CD8-positive, alpha-beta memory T cell (primary cell): ENCODE measurements around the gene GRIA3. TPM values are rescaled to one million over a fixed set of nuclear protein-coding genes. Genes with fewer than 3 reads are reported as not detected.

Experiments used
- CTCF ChIA-PET: fragments of 350-600 bp; sonication (Branson Sonifier 250); formaldehyde crosslinking; loops from one replicate; lab custom pipeline; 2021; ENCODE audit warnings: antibody characterized with exemption; lab: Charles Lee
- POLR2A ChIA-PET: fragments of 350-600 bp; sonication (Branson Sonifier 250); formaldehyde crosslinking; loops from one replicate; lab custom pipeline; 2021; ENCODE audit warnings: antibody characterized with exemption; lab: Charles Lee
- DNase-seq, 5 donors: peaks; one replicate each; pipeline versions ENCODE4 v3.0.0 to v3.0.0-alpha.2; 2020 to 2022; ENCODE audit warnings: mixed read lengths in 1 of 5
- H3K27ac ChIP-seq: one replicate; pipeline ENCODE4 v1.7.0; 2013; ENCODE audit warnings: low read depth, mild to moderate bottlenecking, low read length, moderate library complexity
- H3K27me3 ChIP-seq: 2 replicates; pipeline ENCODE4 v1.7.0; 2013; ENCODE audit warnings: low read length, mild to moderate bottlenecking; ENCODE audit not compliant: insufficient read depth, poor library complexity, severe bottlenecking
- H3K36me3 ChIP-seq: 2 replicates; pipeline ENCODE4 v1.7.0; 2013; ENCODE audit warnings: mild to moderate bottlenecking, low read length, moderate library complexity; ENCODE audit not compliant: insufficient read depth
- H3K4me1 ChIP-seq: 2 replicates; pipeline ENCODE4 v1.7.0; 2013; ENCODE audit warnings: mild to moderate bottlenecking, low read length, moderate library complexity; ENCODE audit not compliant: insufficient read depth
- H3K4me3 ChIP-seq: 2 replicates; pipeline ENCODE4 v1.7.0; 2013; ENCODE audit warnings: mild to moderate bottlenecking, low read length
- H3K9me3 ChIP-seq: 2 replicates; pipeline ENCODE4 v1.7.0; 2013; ENCODE audit warnings: mild to moderate bottlenecking, low read length
- H3K27ac Mint-ChIP-seq, 8 donors: one replicate each; pipeline ENCODE4 v1.8.0; 2020 to 2021; ENCODE audit warnings: mixed read lengths in 8 of 8, mild to moderate bottlenecking in 6 of 8, inconsistent platforms in 3 of 8, moderate library complexity in 3 of 8
- H3K27me3 Mint-ChIP-seq, 2 donors: one replicate each; pipeline ENCODE4 v1.8.0; 2020 to 2021; ENCODE audit warnings: mixed read lengths in 2 of 2, mild to moderate bottlenecking in 1 of 2, moderate library complexity in 1 of 2
- H3K36me3 Mint-ChIP-seq, 3 donors: one replicate each; pipeline ENCODE4 v1.8.0; 2020 to 2021; ENCODE audit warnings: mixed read lengths in 3 of 3, inconsistent platforms in 1 of 3, mild to moderate bottlenecking in 1 of 3
- H3K4me1 Mint-ChIP-seq, 3 donors: one replicate each; pipeline ENCODE4 v1.8.0; 2020 to 2021; ENCODE audit warnings: mixed read lengths in 3 of 3, inconsistent platforms in 1 of 3, mild to moderate bottlenecking in 1 of 3
- H3K4me3 Mint-ChIP-seq, 7 donors: one replicate each; pipeline ENCODE4 v1.8.0; 2020 to 2021; ENCODE audit warnings: mixed read lengths in 7 of 7, mild to moderate bottlenecking in 6 of 7, moderate library complexity in 4 of 7, inconsistent platforms in 2 of 7
- H3K9me3 Mint-ChIP-seq, 5 donors: one replicate each; pipeline ENCODE4 v1.8.0; 2020 to 2022; ENCODE audit warnings: mixed read lengths in 5 of 5, mild to moderate bottlenecking in 3 of 5, moderate library complexity in 2 of 5, inconsistent platforms in 1 of 5
- polyA plus RNA-seq: library from polyadenylated mRNA; unstranded; fragments of 300-500 nt; fragmentation: Illumina TruSeq; gene quantifications from one replicate; pipeline ENCODE4 v1.2.3, GENCODE V29; 2021
- total RNA-seq, 2 experiments: library from RNA; stranded (reverse); gene quantifications; one replicate each; pipeline ENCODE4 v1.2.3, GENCODE V29; 2021

The GRIA3 gene
- total and polyA plus RNA-seq, 3 experiments from 2014 or later: 0.16 TPM; not detected in 2

- CTCF ChIA-PET: no interaction called here
These were observed 16.5 kb upstream of the GRIA3 start for GRCh38 chrX:123167621-123168020.

DNA sequence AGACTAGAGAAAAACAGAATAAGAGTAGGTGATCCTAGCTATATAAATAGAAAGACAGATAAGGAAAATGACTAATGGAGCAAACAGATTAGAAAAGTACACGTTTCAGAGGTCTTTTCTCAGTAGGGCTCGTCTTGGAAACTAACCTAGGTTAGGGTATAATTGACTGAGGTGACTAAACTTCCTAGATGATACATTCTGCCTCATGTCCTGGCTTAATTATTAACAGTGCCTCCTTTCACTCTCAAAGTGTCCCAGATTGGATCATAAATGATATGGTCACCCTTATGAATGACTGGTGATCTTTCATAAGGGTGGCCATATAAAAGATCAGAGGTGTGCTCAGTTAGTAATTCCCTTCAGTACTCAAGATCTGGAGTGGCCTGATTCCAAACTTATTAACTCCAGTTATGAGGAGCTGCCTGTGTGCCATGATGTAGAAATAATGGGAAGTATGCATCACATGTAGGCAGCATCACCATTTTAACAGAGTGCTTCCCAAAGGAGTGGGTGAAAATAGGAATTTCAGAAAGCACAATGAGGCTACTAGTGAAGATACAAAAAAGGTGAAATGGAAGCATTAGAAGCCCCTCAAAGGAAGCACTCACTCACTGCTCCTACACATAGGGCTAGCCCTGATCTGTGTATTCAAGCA is 14.7 kb upstream of the GRIA3 start:
- H3K36me3 Mint-ChIP-seq: no peaks in the 10 kb centered on the region
- H3K27me3 ChIP-seq: no peaks in the 10 kb centered on the region
- H3K9me3 Mint-ChIP-seq: peaks cover 0 to 3% (median 0%) of the 10 kb centered on the region in 5 donors

More at GRCh38 chrX:123167621-123168020, 16.5 kb upstream of the GRIA3 start:
- Mint-ChIP-seq H3K36me3 (no peaks in the 10 kb centered on the region), H3K4me3 (no peak overlapping the region), H3K27ac (no peak overlapping the region), H3K9me3 (peaks cover 0 to 5% (median 0%) of the 10 kb centered on the region in 5 donors), H3K4me1 (no peaks in the 10 kb centered on the region), H3K27me3 (peaks cover 0 to 7% of the 10 kb centered on the region in 2 donors)
- POLR2A ChIA-PET: no interaction called here
- DNase-seq: no peak
- H3K27ac ChIP-seq: no peak overlapping the region
- H3K4me1 ChIP-seq: no peaks in the 10 kb centered on the region
- no peak overlapping the region for H3K4me3 ChIP-seq
- H3K27me3 ChIP-seq: no peaks in the 10 kb centered on the region
- no peaks in the 10 kb centered on the region for H3K9me3 ChIP-seq
- H3K36me3 ChIP-seq: no peaks in the 10 kb centered on the region

DNA sequence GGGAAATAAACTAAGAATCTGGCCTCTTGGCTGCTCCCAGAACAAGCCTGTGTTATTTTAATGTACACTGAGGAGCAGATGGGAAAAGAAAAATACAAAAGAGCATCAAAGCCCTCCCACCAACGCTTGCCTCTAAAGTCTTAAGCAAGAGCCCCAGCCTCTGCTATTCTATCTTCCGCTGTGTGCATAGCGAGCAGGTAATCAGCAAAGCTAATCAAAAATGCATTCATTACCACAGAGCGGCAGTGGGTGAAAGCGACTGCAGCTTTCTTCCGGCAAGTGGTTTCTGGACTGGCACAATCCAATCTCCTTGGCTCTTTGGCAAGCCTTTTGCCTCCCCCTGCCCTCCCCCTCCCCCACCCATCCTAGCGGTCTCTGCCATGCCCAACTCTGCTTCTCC is 13.5 kb upstream of the GRIA3 start:
- Mint-ChIP-seq H3K27ac (no peak overlapping the region), H3K4me1 (peaks cover 0 to 4% (median 0%) of the 10 kb centered on the region in 3 donors), H3K9me3 (peaks cover 0 to 3% (median 0%) of the 10 kb centered on the region in 5 donors), H3K4me3 (no peak overlapping the region), H3K36me3 (no peaks in the 10 kb centered on the region), H3K27me3 (peaks cover 0 to 7% of the 10 kb centered on the region in 2 donors)
- Histone ChIP-seq H3K9me3 (no peaks in the 10 kb centered on the region), H3K27me3 (no peaks in the 10 kb centered on the region), H3K27ac (no peak overlapping the region), H3K4me1 (no peaks in the 10 kb centered on the region), H3K4me3 (no peak overlapping the region), H3K36me3 (no peaks in the 10 kb centered on the region)
- no peak for DNase-seq
- ChIA-PET POLR2A (no interaction called here), CTCF (no interaction called here)

More for the DNA sequence above, 14.7 kb upstream of the GRIA3 start:
- Histone ChIP-seq H3K36me3 (no peaks in the 10 kb centered on the region), H3K4me3 (no peak overlapping the region), H3K27ac (no peak overlapping the region), H3K4me1 (no peaks in the 10 kb centered on the region), H3K9me3 (no peaks in the 10 kb centered on the region)
- no peak for DNase-seq
- Mint-ChIP-seq H3K27me3 (peaks cover 0 to 7% of the 10 kb centered on the region in 2 donors), H3K4me3 (no peak overlapping the region), H3K27ac (no peak overlapping the region), H3K4me1 (no peaks in the 10 kb centered on the region)
- POLR2A ChIA-PET: no interaction called here
- CTCF ChIA-PET: no interaction called here

- no peak for DNase-seq
- Mint-ChIP-seq H3K36me3 (no peaks in the 10 kb centered on the region), H3K27me3 (peaks cover 0 to 8% of the 10 kb centered on the region in 2 donors), H3K4me3 (no peak overlapping the region), H3K4me1 (peaks cover 0 to 4% (median 0%) of the 10 kb centered on the region in 3 donors), H3K9me3 (peaks cover 0 to 2% (median 0%) of the 10 kb centered on the region in 5 donors), H3K27ac (no peak overlapping the region)
- Histone ChIP-seq H3K4me3 (no peak overlapping the region), H3K9me3 (no peaks in the 10 kb centered on the region), H3K27me3 (no peaks in the 10 kb centered on the region), H3K27ac (no peak overlapping the region), H3K36me3 (no peaks in the 10 kb centered on the region), H3K4me1 (no peaks in the 10 kb centered on the region)
- ChIA-PET CTCF (no interaction called here), POLR2A (no interaction called here)
These were observed 12.3 kb upstream of the GRIA3 start for GRCh38 chrX:123171781-123172180.

DNA sequence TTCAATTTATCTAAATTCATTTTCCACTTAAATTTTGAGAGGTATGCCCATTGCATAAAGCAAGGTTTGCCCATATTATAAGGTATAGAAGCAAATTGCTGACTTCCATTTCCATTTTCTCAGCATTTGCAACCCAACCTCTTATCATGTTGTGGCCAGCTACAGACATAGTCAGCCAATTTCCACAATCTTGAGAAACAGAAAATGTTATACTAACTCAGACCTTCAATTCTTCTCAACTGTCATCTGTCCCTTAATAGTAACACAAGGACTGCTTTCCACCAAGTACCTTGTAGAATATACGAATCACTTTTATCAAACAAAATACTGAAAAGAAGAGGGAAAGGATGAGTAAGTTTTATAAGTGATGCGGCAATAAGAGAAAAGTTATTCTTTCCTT is 11.2 kb upstream of the GRIA3 start:
- Mint-ChIP-seq H3K36me3 (no peaks in the 10 kb centered on the region), H3K27ac (no peak overlapping the region), H3K4me1 (peaks cover 0 to 4% (median 0%) of the 10 kb centered on the region in 3 donors), H3K9me3 (no peaks in the 10 kb centered on the region), H3K27me3 (peaks cover 0 to 6% of the 10 kb centered on the region in 2 donors), H3K4me3 (no peak overlapping the region)
- Histone ChIP-seq H3K4me3 (no peak overlapping the region), H3K9me3 (no peaks in the 10 kb centered on the region), H3K27ac (no peak overlapping the region), H3K4me1 (no peaks in the 10 kb centered on the region), H3K27me3 (no peaks in the 10 kb centered on the region), H3K36me3 (no peaks in the 10 kb centered on the region)
- no peak for DNase-seq
- CTCF ChIA-PET: no interaction called here
- POLR2A ChIA-PET: no interaction called here

DNA sequence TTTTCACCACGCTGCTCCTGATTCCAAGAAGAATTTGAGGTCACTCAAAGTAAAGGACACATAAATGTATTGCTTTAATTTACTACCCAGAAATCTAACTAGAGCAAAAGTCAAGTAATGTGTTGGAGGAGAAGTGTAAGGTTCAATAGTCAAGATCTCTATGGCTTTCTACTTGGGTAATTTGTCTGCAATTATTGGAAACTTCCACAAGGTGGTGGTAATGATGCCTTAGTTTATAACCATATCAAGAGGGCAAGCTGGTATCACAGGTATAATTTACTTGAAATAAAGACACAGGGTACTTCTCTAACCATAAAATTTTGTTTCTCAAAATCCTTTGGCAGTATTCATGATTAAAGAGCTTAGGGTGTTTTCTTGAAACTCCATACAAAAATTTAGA is 10.2 kb upstream of the GRIA3 start:
- Mint-ChIP-seq H3K9me3 (no peaks in the 10 kb centered on the region), H3K36me3 (no peaks in the 10 kb centered on the region), H3K4me3 (no peak overlapping the region), H3K27ac (no peak overlapping the region), H3K4me1 (peaks cover 0 to 4% (median 0%) of the 10 kb centered on the region in 3 donors), H3K27me3 (peaks cover 0 to 6% of the 10 kb centered on the region in 2 donors)
- no peak for DNase-seq
- H3K36me3 ChIP-seq: no peaks in the 10 kb centered on the region
- H3K4me1 ChIP-seq: no peaks in the 10 kb centered on the region
- no peak overlapping the region for H3K27ac ChIP-seq
- H3K27me3 ChIP-seq: no peaks in the 10 kb centered on the region
- POLR2A ChIA-PET: no interaction called here
- CTCF ChIA-PET: interaction anchor here (0.9 kb wide), 1 partner anchor 9 kb away, joined by 3 read pairs; no protein-coding TSS in a partner anchor
- no peak overlapping the region for H3K4me3 ChIP-seq
- H3K9me3 ChIP-seq: no peaks in the 10 kb centered on the region

- Mint-ChIP-seq H3K4me3 (no peak overlapping the region), H3K4me1 (peaks cover 0 to 4% (median 0%) of the 10 kb centered on the region in 3 donors), H3K27ac (peak overlapping the region in 1 of 8 donors; percentile 32), H3K27me3 (peaks cover 0 to 6% of the 10 kb centered on the region in 2 donors), H3K36me3 (no peaks in the 10 kb centered on the region), H3K9me3 (peaks cover 0 to 1% (median 0%) of the 10 kb centered on the region in 5 donors)
- DNase-seq: no peak
- H3K9me3 ChIP-seq: no peaks in the 10 kb centered on the region
- H3K27me3 ChIP-seq: no peaks in the 10 kb centered on the region
- no peaks in the 10 kb centered on the region for H3K36me3 ChIP-seq
- no peak overlapping the region for H3K4me3 ChIP-seq
- ChIA-PET CTCF (no interaction called here), POLR2A (no interaction called here)
- no peak overlapping the region for H3K27ac ChIP-seq
- no peaks in the 10 kb centered on the region for H3K4me1 ChIP-seq
These were observed 8.5 kb upstream of the GRIA3 start for GRCh38 chrX:123175366-123176122.

DNA sequence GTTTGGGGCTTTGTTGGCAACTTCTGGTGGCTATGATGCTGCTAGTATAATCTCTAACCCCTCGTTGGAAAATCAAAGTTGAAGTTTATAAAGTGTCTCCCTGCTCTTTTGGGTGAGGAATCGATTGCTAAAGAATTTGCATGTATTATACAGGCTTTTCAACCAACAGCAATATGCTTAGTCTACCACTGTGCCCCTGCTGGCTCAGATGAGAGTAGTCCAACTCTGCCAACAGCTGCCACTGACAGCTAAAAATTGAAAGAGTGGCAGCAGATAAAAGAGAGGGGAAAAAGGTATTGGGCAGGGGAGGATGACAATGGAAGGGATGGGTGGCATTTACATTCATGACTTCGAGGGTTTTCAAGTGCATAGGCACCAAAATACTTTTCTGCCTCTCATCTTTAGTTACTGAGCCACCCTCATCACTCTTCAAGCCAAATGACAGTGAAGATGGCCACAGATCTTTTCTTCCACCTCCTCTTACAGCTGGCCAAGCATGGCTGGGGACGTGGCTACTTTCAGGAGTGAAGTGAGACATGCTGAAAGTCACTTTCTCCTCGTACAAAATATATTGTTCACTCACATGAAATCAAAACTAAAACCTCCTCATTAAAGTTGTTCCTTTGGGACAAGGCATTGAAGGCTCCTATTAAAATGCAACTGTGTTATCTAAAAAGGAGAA is 2.7 kb upstream of the GRIA3 start:
- Mint-ChIP-seq H3K27me3 (peaks cover 17 to 26% of the 10 kb centered on the region in 2 donors), H3K9me3 (peaks cover 0 to 16% (median 1%) of the 10 kb centered on the region in 5 donors), H3K27ac (no peak overlapping the region), H3K4me3 (no peak overlapping the region), H3K36me3 (no peaks in the 10 kb centered on the region), H3K4me1 (peaks cover 0 to 3% (median 0%) of the 10 kb centered on the region in 3 donors)
- DNase-seq: no peak
- Histone ChIP-seq H3K27ac (no peak overlapping the region), H3K4me1 (no peaks in the 10 kb centered on the region), H3K4me3 (no peak overlapping the region), H3K9me3 (no peaks in the 10 kb centered on the region), H3K36me3 (no peaks in the 10 kb centered on the region), H3K27me3 (no peaks in the 10 kb centered on the region)
- POLR2A ChIA-PET: no interaction called here
- CTCF ChIA-PET: no interaction called here
